Measurements from ENCODE around the gene KDM4B. TPM values are rescaled to one million over a fixed set of nuclear protein-coding genes. Genes with fewer than 3 reads are reported as not detected.
A peak's percentile ranks its signal among the peaks of the same experiment; 100 is the strongest.

KDM4B gene
- total and polyA plus RNA-seq, 9 of the 15 experiments (the other 6 are each of a cell fraction or from before 2014, with no cell fraction given): 0.21 to 29.9 (median 7.3) TPM

GRCh38 chr19:4969292-4969771 lies 419 bp downstream of the KDM4B start (continued):
- TF ChIP-seq TFE3 (CRISPR knock-in tag; IDR thresholded peaks at IDR 0.05): no peak
- no peak for TF ChIP-seq SIRT6 (IDR thresholded peaks at IDR 0.05; ENCODE audit: low read depth, low read length)
- TF ChIP-seq TEAD4 (IDR thresholded peaks at IDR 0.05; ENCODE audit: low read length): no peak
- no peak for TF ChIP-seq TEAD4 (CRISPR knock-in tag; IDR thresholded peaks at IDR 0.05; ENCODE audit: borderline replicate concordance)
- TF ChIP-seq PTRF (tag; IDR thresholded peaks at IDR 0.05): no peak
- no peak for TF ChIP-seq PML (IDR thresholded peaks at IDR 0.05; ENCODE audit: low read length)
- peak in 1 of 2 experiments; percentile 35 for TF ChIP-seq E2F6 (IDR thresholded peaks at IDR 0.05; ENCODE audit: borderline replicate concordance in 1 of 2, extremely low read depth in 1 of 2, insufficient read depth in 1 of 2, insufficient read length in 1 of 2, low read depth in 1 of 2, low read length in 1 of 2, poor library complexity in 1 of 2, severe bottlenecking in 1 of 2)
- no peak for TF ChIP-seq ZNF253 (CRISPR knock-in tag; conservative IDR thresholded peaks at IDR 0.05)
- TF ChIP-seq DPF2 (IDR thresholded peaks at IDR 0.05): no peak
- peak; percentile 65; the same call in 1 of the 2 replicates for TF ChIP-seq ZBTB7A (IDR thresholded peaks at IDR 0.05; ENCODE audit: borderline replicate concordance, control insufficient read depth, low read depth, low read length)
